HG03558 (cell line): Measurements from ENCODE around the gene GSK3B.
"Not testable (repeated sequence)": the region's sequence is repeated elsewhere in the genome, so short reads cannot be mapped to it uniquely, and the experiment has no call there.

Experiments used
- ATAC-seq: cut with Tn5 transposase; IDR thresholded peaks from one replicate; pipeline ENCODE4 v1.9.1; 2021; ENCODE audit warnings: moderate number of reproducible peaks; ENCODE audit not compliant: unreplicated experiment; ENCODE audit errors: extremely low read depth

The GSK3B gene

DNA sequence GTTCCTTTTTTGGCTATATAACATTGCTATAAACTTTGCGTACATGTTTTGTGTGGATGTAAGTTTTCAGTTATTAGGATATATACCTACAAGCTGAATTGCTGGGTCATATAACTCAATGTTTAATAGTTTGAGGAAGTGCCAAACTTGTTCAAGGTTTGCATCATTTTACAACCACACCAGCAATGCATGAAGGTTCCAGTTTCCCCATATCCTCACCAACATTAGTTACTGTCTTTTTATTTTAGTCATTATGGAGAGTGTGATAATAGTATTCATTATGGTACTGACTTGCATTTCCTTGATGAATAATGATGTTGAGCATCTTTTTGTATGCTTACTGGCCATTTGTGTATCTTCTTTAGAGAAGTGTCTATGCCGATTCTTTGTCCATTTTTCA is 200.1 kb downstream of the GSK3B start:
- ATAC-seq = no peak

- ATAC-seq = no peak
Observed at GRCh38 chr3:119893769-119894168, 200.5 kb downstream of the GSK3B start.

- ATAC-seq = no peak
Observed at GRCh38 chr3:119891944-119892721, 202.1 kb downstream of the GSK3B start.

DNA sequence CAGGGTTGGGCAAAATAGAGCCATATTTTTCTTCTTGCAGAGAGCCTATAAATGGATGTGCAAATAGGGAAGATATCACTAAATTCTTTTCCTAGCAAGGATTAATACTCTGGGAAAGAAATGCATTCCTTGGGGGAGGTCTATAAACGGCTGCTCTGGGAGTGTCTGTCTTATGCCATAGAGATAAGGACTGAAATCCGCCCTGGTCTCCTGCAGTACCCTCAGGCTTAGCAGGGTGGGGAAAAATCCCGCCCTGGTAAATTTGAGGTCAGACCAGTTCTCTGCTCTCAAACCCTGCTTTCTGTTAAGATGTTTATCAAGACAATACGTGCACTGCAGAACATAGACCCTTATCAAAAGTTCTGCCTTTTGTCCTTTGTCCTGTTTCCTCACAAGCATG is 205.6 kb downstream of the GSK3B start:
- ATAC-seq = not testable (repeated sequence)

- no peak for ATAC-seq
Observed at GRCh38 chr3:119885746-119886530, 208.3 kb downstream of the GSK3B start.

GRCh38 chr3:119884161-119884557 is 210.1 kb downstream of the GSK3B start:
- no peak for ATAC-seq

- no peak for ATAC-seq
Observed at GRCh38 chr3:119883461-119884160, 210.6 kb downstream of the GSK3B start.

DNA sequence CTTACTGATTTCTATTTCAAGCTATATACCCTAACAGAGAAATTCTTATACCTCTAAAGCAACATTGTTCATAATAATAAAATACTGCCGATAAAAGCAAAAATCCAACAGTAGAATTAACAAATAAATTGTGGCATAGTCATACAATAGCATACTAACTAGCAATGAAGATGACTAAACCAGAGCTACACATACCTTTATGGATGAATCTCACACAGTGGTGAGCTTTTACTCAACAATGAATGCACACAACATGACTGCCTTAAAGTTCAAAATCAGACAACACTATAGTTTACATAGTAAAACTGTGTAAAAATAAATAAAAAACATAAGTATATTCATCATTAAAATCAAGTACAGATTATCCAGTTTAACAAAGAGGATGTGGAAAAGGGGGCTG is 213.3 kb downstream of the GSK3B start:
- ATAC-seq = no peak

- ATAC-seq = no peak
Observed at GRCh38 chr3:119873646-119874045, 220.6 kb downstream of the GSK3B start.

DNA sequence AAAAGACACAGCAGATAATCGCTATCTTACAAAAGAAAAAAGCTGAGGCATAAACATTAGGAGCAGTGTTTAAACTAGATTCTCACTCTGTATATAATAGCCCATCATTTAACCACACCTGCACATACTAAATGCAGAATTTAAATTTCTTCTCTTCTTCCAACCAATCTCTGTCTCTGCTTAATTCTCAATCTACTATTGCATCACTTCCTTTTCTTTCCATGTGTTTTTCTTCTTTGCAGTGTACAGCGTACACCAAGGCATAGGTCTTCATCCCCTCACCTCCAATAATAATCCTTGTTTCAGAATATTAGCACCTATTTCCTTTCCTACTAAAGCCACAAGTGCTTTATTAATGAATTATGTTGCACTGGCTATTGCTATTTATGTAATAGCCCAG is 221.5 kb downstream of the GSK3B start:
- ATAC-seq = no peak

GRCh38 chr3:119871571-119871970 is 222.7 kb downstream of the GSK3B start:
- no peak for ATAC-seq

DNA sequence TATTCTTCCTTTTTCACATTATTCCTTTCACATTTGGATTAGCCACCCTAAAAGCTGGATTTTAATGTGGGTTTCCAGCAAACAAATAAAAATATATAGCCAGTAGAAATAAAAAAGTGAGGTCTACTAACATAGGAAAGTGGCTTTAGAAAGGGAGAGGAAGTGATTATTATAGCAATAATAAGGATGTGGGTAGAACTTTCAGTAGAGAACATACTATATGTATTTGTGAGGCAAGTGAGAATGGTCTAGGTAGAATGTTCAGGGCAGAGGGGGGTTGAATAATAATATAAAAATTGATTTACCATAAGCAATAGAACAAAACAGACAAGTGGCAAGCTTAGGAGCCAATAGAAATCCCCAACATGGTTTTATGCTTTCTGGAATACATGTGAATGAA is 223.7 kb downstream of the GSK3B start:
- no peak for ATAC-seq

- ATAC-seq = no peak
Observed at GRCh38 chr3:119864476-119864875, 229.8 kb downstream of the GSK3B start.

GRCh38 chr3:119862616-119863015 is 231.6 kb downstream of the GSK3B start:
- ATAC-seq = no peak

DNA sequence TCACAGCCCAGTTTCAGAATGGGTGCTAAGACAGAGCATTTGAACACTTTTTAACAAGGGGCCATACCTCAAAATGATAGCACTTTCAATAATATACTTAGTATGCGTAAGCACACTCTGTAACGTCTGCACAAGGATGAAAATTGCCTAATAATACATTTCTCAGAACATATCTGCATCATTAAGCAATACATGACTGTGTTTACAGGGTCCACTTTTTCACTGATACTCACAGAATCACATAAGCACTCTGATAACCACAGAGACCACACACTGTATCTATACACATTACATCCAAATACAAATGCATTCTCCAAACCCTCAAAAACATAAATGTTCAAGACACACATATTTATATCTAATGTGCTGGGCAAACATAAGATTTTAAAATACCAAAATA is 232.6 kb downstream of the GSK3B start:
- ATAC-seq = no peak

DNA sequence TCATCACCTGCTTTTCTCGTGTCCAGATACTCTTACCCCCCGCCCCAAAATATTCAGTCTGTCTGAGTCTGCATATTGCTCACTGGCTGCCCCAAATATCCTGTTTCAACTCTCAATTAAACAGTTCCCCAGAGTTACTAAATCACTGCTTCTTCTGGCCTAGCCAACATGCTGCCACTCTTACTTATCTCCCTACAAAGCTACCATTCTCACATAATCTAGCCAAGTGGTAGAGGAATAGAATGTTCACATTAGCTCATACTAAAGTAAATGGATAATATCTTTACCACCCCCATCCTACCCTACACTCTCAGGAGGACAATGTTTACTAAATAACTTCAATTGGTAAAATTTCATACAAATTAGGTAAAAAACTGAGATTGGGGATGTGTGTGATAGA is 234.5 kb downstream of the GSK3B start:
- no peak for ATAC-seq

DNA sequence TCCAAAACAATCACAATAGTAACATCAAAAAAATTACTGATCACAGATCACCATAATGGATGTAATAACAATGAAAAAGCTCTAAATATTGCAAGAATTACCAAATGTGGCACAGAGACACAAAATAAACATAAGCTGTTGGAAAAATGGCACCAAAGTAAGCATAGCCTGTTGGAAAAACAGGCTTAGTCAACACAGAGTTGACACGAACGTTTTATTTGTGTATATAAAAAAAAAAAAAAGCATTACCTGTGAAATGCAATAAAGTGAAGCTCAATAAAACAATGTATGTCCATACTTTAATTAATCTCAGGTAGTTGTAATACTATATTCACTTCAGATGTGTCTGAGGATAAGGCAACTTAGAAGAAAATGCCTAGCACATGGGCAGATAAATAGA is 235.3 kb downstream of the GSK3B start:
- no peak for ATAC-seq

DNA sequence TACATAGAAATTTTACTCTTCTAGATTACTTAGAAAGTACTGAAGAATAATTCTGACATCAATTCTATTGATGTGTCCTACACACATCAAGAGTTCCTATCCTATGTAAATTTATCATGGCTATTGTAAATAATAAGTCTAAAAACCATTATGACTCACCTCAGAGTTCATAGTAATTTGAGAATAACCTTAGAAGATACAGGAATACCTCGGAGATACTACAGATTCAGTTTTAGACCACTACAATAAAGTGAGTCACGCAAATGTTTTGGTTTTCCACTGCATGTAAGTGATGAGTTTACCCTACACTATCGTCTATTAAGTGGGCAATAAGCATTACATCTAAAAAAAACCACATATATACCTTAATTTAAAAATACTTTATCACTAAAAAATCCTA is 237.6 kb downstream of the GSK3B start:
- no peak for ATAC-seq

DNA sequence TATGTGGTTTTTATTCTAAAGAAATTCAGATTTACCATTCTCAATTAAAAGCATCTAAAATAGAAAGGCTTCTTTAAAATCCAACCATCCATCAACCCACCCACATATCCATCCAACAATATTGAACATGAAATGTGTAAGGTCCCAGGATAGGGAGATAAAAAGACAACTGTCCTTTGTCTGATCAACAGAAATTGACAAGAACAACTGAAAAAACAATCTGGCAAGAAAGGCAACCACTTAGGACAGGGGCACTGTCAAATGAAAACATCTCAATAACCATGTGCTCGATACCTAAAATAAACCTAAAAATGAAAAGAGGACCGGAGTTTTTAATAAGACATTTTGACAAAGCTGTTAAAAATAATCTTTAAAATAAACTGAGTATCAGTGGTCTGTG is 245.1 kb downstream of the GSK3B start:
- no peak for ATAC-seq

GRCh38 chr3:119841808-119842471 is 252.3 kb downstream of the GSK3B start:
- ATAC-seq = no peak

GRCh38 chr3:119835556-119835955 is 258.7 kb downstream of the GSK3B start:
- ATAC-seq = no peak
